ENCODE measurements around the gene HTRA3. TPM values are rescaled to one million over a fixed set of nuclear protein-coding genes. Genes with fewer than 3 reads are reported as not detected.

HTRA3 gene
- total and polyA plus RNA-seq, 2 experiments from 2014 or later, result 19.4 to 34.9 TPM

GRCh38 chr4:8317474-8317873, 47.9 kb downstream of the HTRA3 start:
- Histone ChIP-seq H3K4me2 (no peak overlapping the region), H3K79me2 (no peaks in the 10 kb centered on the region), H3K4me3 (no peak overlapping the region), H3K9me3 (ENCODE audit: low read depth) (no peaks in the 10 kb centered on the region), H4K20me1 (ENCODE audit: insufficient read depth, poor library complexity, severe bottlenecking) (no peaks in the 10 kb centered on the region), H3K9me2 (replicated peaks; ENCODE audit: insufficient read depth) (no peaks in the 10 kb centered on the region), H2AFZ (no peak overlapping the region), H3K27ac (no peak overlapping the region), H3K27me3 (no peaks in the 10 kb centered on the region), H3K4me1 (ENCODE audit: insufficient read depth) (peaks cover 18% of the 10 kb centered on the region), H3K36me3 (replicated peaks; ENCODE audit: insufficient read depth, low read depth) (no peaks in the 10 kb centered on the region)
- DNase-seq (ENCODE audit: low spot score), result no peak
- TF ChIP-seq CTCF (IDR thresholded peaks at IDR 0.05; ENCODE audit: poor library complexity), result no peak
- TF ChIP-seq EZH2 (IDR thresholded peaks at IDR 0.05; ENCODE audit: borderline replicate concordance), result no peak
- TF ChIP-seq EZH2phosphoT487 (IDR thresholded peaks at IDR 0.05; ENCODE audit: low read depth, severe bottlenecking, unreplicated experiment), result no peak
- WGBS (ENCODE audit: low lambda C conversion rate, missing lambda C conversion rate), result 94% methylated on average over 6 of the region's 6 CpGs

GRCh38 chr4:8318509-8318908, 49.0 kb downstream of the HTRA3 start:
- DNase-seq (ENCODE audit: low spot score), result no peak
- Histone ChIP-seq H3K27ac (no peak overlapping the region), H3K4me3 (no peak overlapping the region), H3K4me1 (ENCODE audit: insufficient read depth) (peaks cover 18% of the 10 kb centered on the region), H3K9me2 (replicated peaks; ENCODE audit: insufficient read depth) (no peaks in the 10 kb centered on the region), H3K79me2 (no peaks in the 10 kb centered on the region), H3K9me3 (ENCODE audit: low read depth) (no peaks in the 10 kb centered on the region), H3K27me3 (no peaks in the 10 kb centered on the region), H3K4me2 (no peak overlapping the region), H2AFZ (no peak overlapping the region), H3K36me3 (replicated peaks; ENCODE audit: insufficient read depth, low read depth) (no peaks in the 10 kb centered on the region), H4K20me1 (ENCODE audit: insufficient read depth, poor library complexity, severe bottlenecking) (no peaks in the 10 kb centered on the region)
- TF ChIP-seq EZH2phosphoT487 (IDR thresholded peaks at IDR 0.05; ENCODE audit: low read depth, severe bottlenecking, unreplicated experiment) (no peak), CTCF (IDR thresholded peaks at IDR 0.05; ENCODE audit: poor library complexity) (no peak), EZH2 (IDR thresholded peaks at IDR 0.05; ENCODE audit: borderline replicate concordance) (no peak)
- 86% methylated on average over 7 of the region's 7 CpGs for WGBS (ENCODE audit: low lambda C conversion rate, missing lambda C conversion rate)

GRCh38 chr4:8319061-8319460, 49.5 kb downstream of the HTRA3 start:
- Histone ChIP-seq H3K4me3 (no peak overlapping the region), H3K27ac (no peak overlapping the region), H3K79me2 (no peaks in the 10 kb centered on the region), H3K36me3 (replicated peaks; ENCODE audit: insufficient read depth, low read depth) (no peaks in the 10 kb centered on the region), H2AFZ (no peak overlapping the region), H3K9me3 (ENCODE audit: low read depth) (no peaks in the 10 kb centered on the region), H3K9me2 (replicated peaks; ENCODE audit: insufficient read depth) (no peaks in the 10 kb centered on the region), H4K20me1 (ENCODE audit: insufficient read depth, poor library complexity, severe bottlenecking) (no peaks in the 10 kb centered on the region), H3K4me1 (ENCODE audit: insufficient read depth) (peaks cover 18% of the 10 kb centered on the region), H3K4me2 (no peak overlapping the region), H3K27me3 (no peaks in the 10 kb centered on the region)
- no peak for DNase-seq (ENCODE audit: low spot score)
- TF ChIP-seq EZH2 (IDR thresholded peaks at IDR 0.05; ENCODE audit: borderline replicate concordance), result no peak
- no peak for TF ChIP-seq CTCF (IDR thresholded peaks at IDR 0.05; ENCODE audit: poor library complexity)
- TF ChIP-seq EZH2phosphoT487 (IDR thresholded peaks at IDR 0.05; ENCODE audit: low read depth, severe bottlenecking, unreplicated experiment), result no peak
- 75% methylated on average over 6 of the region's 6 CpGs for WGBS (ENCODE audit: low lambda C conversion rate, missing lambda C conversion rate)

Measured in hepatocyte (in vitro differentiated cells).